NT2/D1 (cell line): ENCODE data around the gene TOLLIP.
"Not testable (repeated sequence)": the region's sequence is repeated elsewhere in the genome, so short reads cannot be mapped to it uniquely, and the experiment has no call there.

Experiments
- DNase-seq: peaks from one replicate; pipeline ENCODE4 v3.0.0-alpha.2; 2011; ENCODE audit warnings: low read depth, low spot score
- H3K27me3 ChIP-seq: 2 replicates; pipeline ENCODE4 v1.6.0; 2011; ENCODE audit warnings: mild to moderate bottlenecking; ENCODE audit not compliant: insufficient read length, insufficient read depth
- H3K36me3 ChIP-seq: 2 replicates; pipeline ENCODE4 v1.6.1; 2011; ENCODE audit warnings: mild to moderate bottlenecking, low read length, mixed read lengths; ENCODE audit not compliant: insufficient read depth, insufficient read length
- H3K4me1 ChIP-seq: 2 replicates; pipeline ENCODE4 v1.5.1; 2011; ENCODE audit not compliant: insufficient read depth, insufficient read length
- H3K4me3 ChIP-seq: 2 replicates; pipeline ENCODE4 v1.5.1; 2011; ENCODE audit warnings: low read depth; ENCODE audit not compliant: insufficient read length
- H3K9ac ChIP-seq: 2 replicates; pipeline ENCODE4 v1.6.0; 2011; ENCODE audit warnings: low read depth; ENCODE audit not compliant: insufficient read length
- H3K9me3 ChIP-seq: 2 replicates; pipeline ENCODE4 v1.5.1; 2011; ENCODE audit warnings: mild to moderate bottlenecking, low read length; ENCODE audit not compliant: insufficient read depth
- SUZ12 ChIP-seq: IDR thresholded peaks from 2 replicates; pipeline ENCODE4 v1.6.1; 2011; ENCODE audit not compliant: insufficient read length, insufficient read depth; ENCODE audit errors: extremely low read depth
- YY1 ChIP-seq: IDR thresholded peaks from 2 replicates; pipeline ENCODE4 v1.6.1; 2011; ENCODE audit not compliant: insufficient read length, insufficient read depth
- ZNF274 ChIP-seq: IDR thresholded peaks from 2 replicates; pipeline ENCODE4 v1.6.1; 2011; ENCODE audit warnings: mild to moderate bottlenecking, low read depth, low read length

Gene TOLLIP

GRCh38 chr11:1309498-1310317, at the start of gene TOLLIP:
TSS of gene TOLLIP (minus strand) at chr11:1309632. CDS start at chr11:1309498, 134 bp downstream.
- peak; percentile 87 for DNase-seq
- peaks cover 33% of the 10 kb centered on the region for H3K36me3 ChIP-seq
- H3K9me3 ChIP-seq = peaks cover 22% of the 10 kb centered on the region
- peaks cover 2% of the 10 kb centered on the region for H3K4me1 ChIP-seq
- H3K9ac ChIP-seq = peak within 1 kb of the TSS; percentile 98
- peak within 1 kb of the TSS; percentile 77 for H3K4me3 ChIP-seq
- H3K27me3 ChIP-seq = peaks cover 6% of the 10 kb centered on the region
- TF ChIP-seq SUZ12 (no peak), YY1 (peak; percentile 50)

DNA sequence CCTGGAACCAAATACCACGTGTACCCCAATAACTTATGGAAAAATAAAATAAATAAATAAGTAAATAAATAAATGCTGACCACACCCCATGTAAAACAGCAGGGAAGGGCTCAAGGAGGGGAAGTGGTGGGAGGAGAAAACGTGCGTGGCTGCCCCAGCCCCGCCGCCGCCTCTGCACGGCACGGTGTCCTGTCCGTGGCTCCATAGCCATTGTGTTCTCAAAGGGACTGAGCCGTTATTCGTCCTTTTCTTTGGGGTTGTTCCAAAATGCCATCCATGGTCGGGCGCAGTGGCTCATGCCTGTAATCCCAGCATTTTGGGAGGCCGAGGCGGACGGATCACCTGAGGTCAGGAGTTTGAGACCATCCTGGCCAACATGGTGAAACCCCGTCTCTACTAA, 49.5 kb upstream of the TOLLIP start:
- H3K9ac ChIP-seq, H3K4me3 ChIP-seq, DNase-seq, H3K27me3 ChIP-seq, H3K36me3 ChIP-seq: not testable (repeated sequence)
- Histone ChIP-seq H3K4me1 (peaks cover 10% of the 10 kb centered on the region), H3K9me3 (peaks cover 15% of the 10 kb centered on the region)

DNA sequence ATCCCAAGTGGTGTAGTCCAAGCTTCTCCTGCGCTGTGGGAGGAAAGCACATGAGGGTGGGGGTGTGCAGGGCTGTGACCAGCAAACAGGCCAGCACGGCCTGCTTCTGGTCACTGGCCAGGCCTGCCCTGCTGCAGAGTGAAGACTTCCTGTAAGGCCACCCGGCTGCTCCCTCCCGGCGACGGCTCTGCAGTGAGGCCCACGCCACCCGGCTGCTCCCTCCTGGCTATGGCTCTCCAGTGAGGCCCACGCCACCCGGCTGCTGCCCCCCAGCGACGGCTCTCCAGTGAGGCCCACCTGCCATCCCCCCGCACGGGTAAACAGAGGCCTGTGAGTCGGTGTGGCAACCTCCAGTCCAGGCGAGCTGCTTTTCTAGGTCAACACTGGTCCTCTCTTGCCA, 48.9 kb upstream of the TOLLIP start:
- H3K4me1 ChIP-seq = peaks cover 17% of the 10 kb centered on the region
- H3K4me3 ChIP-seq = no peak overlapping the region
- peaks cover 9% of the 10 kb centered on the region for H3K9me3 ChIP-seq
- H3K9ac ChIP-seq = peak overlapping the region; percentile 21
- TF ChIP-seq ZNF274 = no peak
- no peak for TF ChIP-seq YY1
- no peak for TF ChIP-seq SUZ12
- H3K36me3 ChIP-seq = no peaks in the 10 kb centered on the region
- DNase-seq = no peak
- peaks cover 5% of the 10 kb centered on the region for H3K27me3 ChIP-seq

DNA sequence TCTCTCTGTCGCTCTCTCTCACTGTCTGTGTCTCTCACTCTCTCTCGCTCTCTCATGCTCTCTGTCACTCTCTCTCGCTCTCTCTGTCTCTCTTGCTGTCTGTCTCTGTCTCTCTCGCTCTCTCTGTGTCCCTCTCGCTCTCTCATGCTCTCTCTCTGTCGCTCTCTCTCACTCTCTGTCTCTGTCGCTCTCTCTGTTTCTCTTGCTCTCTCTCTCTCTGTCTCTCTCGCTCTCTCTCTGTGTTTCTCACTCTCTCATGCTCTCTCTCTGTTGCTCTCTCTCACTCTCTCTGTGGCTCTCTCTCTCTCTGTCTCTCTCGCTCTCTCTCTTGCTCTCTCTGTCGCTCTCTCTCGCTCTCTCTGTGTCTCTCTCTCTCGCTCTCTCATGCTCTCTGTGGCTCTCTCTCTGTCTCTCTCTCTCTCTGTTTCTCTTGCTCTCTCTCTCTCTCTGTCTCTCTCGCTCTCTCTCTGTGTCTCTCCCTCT, 47.1 kb upstream of the TOLLIP start:
- Histone ChIP-seq H3K9ac (no peak overlapping the region), H3K4me3 (no peak overlapping the region), H3K36me3 (no peaks in the 10 kb centered on the region), H3K27me3 (peaks cover 2% of the 10 kb centered on the region), H3K4me1 (peaks cover 18% of the 10 kb centered on the region), H3K9me3 (no peaks in the 10 kb centered on the region; the same call in 1 of the 2 replicates)
- TF ChIP-seq SUZ12 (no peak), ZNF274 (no peak), YY1 (no peak)
- no peak for DNase-seq

DNA sequence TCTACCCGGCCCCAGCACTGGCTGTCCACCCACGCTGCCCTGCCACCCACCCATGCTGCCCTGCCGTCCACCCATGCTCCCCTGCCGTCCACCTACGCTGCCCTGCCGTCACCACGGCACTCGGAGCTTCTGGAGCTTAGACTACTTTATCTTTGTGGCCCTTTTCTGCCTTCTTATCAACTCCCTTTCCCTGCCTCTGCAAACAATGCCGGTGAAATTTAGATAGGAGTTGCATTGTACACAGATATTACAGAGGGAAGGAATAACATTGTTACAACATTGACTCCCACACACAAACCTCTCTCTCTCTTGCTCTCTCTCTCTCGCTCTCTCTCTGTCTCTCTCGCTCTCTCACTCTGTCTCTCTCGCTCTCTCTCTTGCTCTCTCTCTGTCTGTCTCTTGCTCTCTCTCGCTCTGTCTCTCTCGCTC, 46.6 kb upstream of the TOLLIP start:
- no peaks in the 10 kb centered on the region; the same call in 1 of the 2 replicates for H3K9me3 ChIP-seq
- H3K27me3 ChIP-seq = peaks cover 2% of the 10 kb centered on the region
- H3K9ac ChIP-seq = no peak overlapping the region
- DNase-seq = no peak
- H3K4me3 ChIP-seq = no peak overlapping the region
- peaks cover 18% of the 10 kb centered on the region for H3K4me1 ChIP-seq
- no peaks in the 10 kb centered on the region for H3K36me3 ChIP-seq
- no peak for TF ChIP-seq YY1
- no peak for TF ChIP-seq ZNF274
- TF ChIP-seq SUZ12 = no peak

DNA sequence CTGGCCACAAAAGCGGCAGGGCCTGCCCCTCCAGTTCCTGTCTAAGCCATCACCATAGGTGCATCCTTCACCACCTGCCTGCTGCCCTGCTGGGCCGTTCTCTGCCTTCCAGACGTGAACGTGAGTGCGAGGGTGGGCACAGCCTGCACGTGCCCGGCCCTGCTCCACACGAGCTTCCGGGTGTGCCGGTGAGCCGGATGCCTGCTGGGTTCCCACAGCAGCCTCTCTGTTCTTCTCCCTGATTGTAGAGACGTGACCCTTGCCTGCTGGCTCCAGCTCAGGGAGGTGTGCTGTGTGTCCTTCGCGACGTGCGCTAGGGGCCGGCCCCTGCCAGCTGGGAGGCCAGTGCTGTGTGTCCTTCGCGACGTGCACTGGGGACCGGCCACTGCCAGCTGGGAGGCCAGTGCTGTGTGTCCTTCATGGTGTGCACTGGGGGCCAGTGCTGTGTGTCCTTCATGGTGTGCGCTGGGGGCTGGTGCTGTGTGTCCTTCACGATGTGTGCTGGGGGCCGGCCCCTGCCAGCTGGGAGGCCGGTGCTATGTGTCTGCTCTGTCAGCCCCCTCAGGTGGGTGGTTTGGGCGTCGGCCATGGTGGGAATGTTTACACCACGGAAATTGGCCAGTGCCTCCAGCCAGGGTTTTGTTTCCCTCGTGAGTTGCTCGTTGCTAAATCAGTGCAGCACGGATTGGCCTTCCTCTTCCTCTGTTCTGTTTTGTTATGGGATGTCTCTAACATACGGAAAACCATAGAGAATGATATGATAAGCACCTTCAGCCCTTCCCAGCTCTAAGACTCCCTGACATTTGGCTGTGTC, 44.9 kb upstream of the TOLLIP start:
- Histone ChIP-seq H3K4me3 (no peak overlapping the region), H3K4me1 (peaks cover 22% of the 10 kb centered on the region), H3K27me3 (peaks cover 2% of the 10 kb centered on the region), H3K9ac (no peak overlapping the region), H3K36me3 (no peaks in the 10 kb centered on the region), H3K9me3 (no peaks in the 10 kb centered on the region)
- DNase-seq = no peak
- TF ChIP-seq SUZ12 (no peak), YY1 (no peak), ZNF274 (no peak)

GRCh38 chr11:1353383-1354124, 44.1 kb upstream of the TOLLIP start:
- no peak for DNase-seq
- Histone ChIP-seq H3K4me1 (peaks cover 24% of the 10 kb centered on the region), H3K9me3 (no peaks in the 10 kb centered on the region), H3K4me3 (no peak overlapping the region), H3K9ac (no peak overlapping the region), H3K36me3 (no peaks in the 10 kb centered on the region), H3K27me3 (peaks cover 2% of the 10 kb centered on the region)
- TF ChIP-seq ZNF274 (no peak), SUZ12 (no peak), YY1 (no peak)
